ENCODE results near the gene ZBTB24.
A peak's percentile ranks its signal among the peaks of the same experiment; 100 is the strongest.

DNA sequence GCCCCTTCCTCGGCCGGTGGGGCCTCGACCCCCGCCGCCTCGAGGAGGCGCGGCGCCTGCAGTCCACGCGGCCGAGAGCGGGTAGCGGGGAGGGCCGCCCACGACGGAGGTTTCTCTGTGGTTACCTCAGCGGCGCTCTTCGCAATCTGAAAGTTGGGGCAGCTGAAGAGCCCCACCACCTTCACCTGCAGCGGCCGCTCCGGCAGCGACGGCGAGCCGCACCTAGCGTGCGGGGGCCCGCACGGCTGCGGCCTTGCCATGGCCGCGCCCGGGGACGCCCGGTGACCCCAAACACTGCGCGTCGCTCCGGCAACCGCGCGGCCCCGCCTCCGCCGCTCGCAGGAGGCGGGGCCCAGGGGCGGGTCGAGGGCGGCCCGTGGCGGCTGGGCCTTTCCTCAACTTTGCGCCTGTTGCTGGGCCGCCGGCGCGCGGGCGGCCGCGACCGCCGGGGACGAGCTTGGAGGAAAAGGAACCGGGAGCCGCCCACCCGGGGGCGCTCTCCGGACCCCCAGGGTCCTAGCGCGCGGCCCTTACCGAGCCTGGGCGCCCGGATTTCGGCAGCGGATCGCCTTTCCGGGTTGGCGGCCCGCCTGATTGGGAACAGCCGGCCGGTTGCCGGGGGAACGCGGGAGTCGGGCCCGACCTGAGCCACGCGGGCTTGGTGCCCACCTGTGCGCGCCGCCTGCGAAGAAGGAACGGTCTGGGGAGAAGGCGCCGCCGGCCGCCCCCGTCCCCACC lies 42.5 kb downstream of the ZBTB24 start, which contains the start of the genes PPIL6 and SMPD2:
- TF ChIP-seq, protein P1, sequence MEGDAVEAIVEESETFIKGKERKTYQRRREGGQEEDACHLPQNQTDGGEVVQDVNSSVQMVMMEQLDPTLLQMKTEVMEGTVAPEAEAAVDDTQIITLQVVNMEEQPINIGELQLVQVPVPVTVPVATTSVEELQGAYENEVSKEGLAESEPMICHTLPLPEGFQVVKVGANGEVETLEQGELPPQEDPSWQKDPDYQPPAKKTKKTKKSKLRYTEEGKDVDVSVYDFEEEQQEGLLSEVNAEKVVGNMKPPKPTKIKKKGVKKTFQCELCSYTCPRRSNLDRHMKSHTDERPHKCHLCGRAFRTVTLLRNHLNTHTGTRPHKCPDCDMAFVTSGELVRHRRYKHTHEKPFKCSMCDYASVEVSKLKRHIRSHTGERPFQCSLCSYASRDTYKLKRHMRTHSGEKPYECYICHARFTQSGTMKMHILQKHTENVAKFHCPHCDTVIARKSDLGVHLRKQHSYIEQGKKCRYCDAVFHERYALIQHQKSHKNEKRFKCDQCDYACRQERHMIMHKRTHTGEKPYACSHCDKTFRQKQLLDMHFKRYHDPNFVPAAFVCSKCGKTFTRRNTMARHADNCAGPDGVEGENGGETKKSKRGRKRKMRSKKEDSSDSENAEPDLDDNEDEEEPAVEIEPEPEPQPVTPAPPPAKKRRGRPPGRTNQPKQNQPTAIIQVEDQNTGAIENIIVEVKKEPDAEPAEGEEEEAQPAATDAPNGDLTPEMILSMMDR (IDR thresholded peaks at IDR 0.05): peak in 3 of 4 experiments; percentile 9 to 37 (median 34)
- peak; percentile 43 for TF ChIP-seq POLR2AphosphoS5 (IDR thresholded peaks at IDR 0.05)

All from prostate gland (tissue), 2 donors.